ENCODE results near the gene REXO2. TPM values are rescaled to one million over a fixed set of nuclear protein-coding genes. Genes with fewer than 3 reads are reported as not detected.

Gene REXO2
- polyA plus RNA-seq (2011; rRNA removed) (310 and 401 TPM in 2 replicates), polyA minus RNA-seq (2011; rRNA and poly(A)+ RNA removed) (39.5 and 73.8 TPM in 2 replicates)

DNA sequence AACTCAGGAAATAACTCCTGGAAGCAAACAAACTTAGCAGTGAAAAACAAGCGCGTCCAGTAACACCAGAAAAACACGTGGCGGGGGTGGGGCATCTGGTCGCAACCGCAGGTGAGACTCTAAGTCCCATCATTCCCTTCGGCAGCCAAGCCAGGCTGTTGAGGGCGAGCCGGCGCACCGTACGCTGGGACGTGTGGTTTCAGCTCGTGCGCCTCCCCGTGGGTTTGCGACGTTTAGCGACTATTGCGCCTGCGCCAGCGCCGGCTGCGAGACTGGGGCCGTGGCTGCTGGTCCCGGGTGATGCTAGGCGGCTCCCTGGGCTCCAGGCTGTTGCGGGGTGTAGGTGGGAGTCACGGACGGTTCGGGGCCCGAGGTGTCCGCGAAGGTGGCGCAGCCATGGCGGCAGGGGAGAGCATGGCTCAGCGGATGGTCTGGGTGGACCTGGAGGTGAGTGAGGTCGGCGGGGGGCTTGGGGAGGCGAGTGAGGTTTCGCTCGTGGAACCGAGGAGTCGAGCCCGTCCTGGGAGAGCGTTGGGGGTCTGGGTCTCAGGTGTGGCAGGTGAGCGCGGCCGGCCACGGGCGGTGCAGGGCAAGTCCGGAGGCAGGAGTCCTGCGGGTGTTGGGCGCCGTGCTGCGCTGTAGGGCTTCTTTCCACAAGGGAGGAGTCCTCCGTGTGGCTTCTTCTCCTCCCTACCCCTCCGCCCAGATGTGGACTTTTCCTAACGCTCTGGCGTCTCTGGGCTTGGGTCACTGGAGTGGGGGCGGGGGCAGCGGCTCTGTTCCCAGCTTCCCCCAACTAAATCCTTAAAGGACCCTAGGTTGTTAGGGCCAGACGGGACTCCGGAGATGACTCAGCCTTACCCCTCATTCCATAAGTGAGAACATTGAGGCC is at the start of gene REXO2:
Gene REXO2, plus strand, starts transcription at position 239 of the 892 bp plus-strand sequence. Its CDS starts 62 bp downstream, at position 301.
- ChIA-PET CTCF (interaction anchor here (0.7 to 1.6 kb wide), 4 partner anchors 72 to 1198 kb away, joined by 3 to 5 read pairs (median 4); no protein-coding TSS in a partner anchor), POLR2A (interaction anchor here (0.6 to 1.6 kb wide), 6 partner anchors 8 to 144 kb away, joined by 3 to 6 read pairs (median 4); partner anchors contain the start of gene NNMT)
- H3K4me3 ChIP-seq (ENCODE audit: low read depth, low read length), result peak within 1 kb of the TSS; percentile 99
- H3K9me3 ChIP-seq (ENCODE audit: control insufficient read depth, insufficient read depth, low read length), result peaks cover 3% of the 10 kb centered on the region; the same call in 1 of the 2 replicates
- H3K27ac ChIP-seq (ENCODE audit: low read depth, low read length), result peak within 1 kb of the TSS; percentile 90
- TF ChIP-seq, protein P1, sequence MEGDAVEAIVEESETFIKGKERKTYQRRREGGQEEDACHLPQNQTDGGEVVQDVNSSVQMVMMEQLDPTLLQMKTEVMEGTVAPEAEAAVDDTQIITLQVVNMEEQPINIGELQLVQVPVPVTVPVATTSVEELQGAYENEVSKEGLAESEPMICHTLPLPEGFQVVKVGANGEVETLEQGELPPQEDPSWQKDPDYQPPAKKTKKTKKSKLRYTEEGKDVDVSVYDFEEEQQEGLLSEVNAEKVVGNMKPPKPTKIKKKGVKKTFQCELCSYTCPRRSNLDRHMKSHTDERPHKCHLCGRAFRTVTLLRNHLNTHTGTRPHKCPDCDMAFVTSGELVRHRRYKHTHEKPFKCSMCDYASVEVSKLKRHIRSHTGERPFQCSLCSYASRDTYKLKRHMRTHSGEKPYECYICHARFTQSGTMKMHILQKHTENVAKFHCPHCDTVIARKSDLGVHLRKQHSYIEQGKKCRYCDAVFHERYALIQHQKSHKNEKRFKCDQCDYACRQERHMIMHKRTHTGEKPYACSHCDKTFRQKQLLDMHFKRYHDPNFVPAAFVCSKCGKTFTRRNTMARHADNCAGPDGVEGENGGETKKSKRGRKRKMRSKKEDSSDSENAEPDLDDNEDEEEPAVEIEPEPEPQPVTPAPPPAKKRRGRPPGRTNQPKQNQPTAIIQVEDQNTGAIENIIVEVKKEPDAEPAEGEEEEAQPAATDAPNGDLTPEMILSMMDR (IDR thresholded peaks at IDR 0.05; ENCODE audit: low read depth, low read length), result peak; percentile 46
- peak; percentile 80 for DNase-seq (ENCODE audit: low read depth, low spot score)
- no peaks in the 10 kb centered on the region for H3K27me3 ChIP-seq (ENCODE audit: control insufficient read depth, insufficient read depth, low read length)

DNA sequence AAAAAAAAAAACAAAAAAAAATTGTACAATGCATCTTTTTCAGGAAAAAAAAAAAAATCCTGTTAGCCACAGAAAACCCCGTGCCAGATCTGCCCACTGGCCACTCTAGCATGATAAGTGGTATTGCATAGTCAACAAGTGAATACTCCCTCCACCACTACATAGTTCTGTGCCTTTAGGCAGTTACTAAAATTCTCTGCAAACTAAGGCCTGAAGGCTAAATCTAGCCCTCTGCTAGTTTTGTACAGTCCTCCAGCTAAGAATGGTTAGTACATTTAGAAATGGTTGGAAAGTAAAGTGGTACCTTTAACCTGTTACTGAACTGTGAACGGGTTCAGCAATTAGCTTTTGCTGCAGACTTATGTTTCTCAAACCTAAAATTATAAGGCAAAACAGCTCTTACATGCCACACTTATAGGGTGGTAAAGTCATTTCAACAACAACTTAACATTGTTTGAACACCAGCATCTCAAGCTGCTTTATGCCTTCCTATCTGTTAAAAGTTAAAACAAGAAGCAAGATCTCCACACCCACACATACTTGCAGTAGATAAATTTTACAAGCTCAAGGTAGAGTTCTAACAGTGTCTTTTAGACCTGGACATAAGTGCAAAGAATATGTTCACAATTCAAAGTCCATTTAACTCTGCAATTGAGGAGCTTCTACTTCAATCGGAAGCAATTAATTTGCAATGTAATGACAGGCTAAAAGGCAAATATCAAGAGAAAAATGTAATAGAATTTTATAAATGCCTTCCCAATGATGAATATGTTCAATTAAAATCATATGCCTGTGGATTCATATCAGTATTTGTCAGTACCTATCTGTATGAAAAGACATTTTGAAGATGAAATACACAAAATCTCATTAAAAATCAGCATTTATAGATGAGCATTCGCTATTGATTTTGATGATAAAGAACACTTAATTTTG is 46.3 kb upstream of the REXO2 start:
- H3K9me3 ChIP-seq (ENCODE audit: control insufficient read depth, insufficient read depth, low read length), result no peaks in the 10 kb centered on the region
- H3K4me3 ChIP-seq (ENCODE audit: low read depth, low read length), result no peak overlapping the region
- no peak overlapping the region for H3K27ac ChIP-seq (ENCODE audit: low read depth, low read length)
- ChIA-PET CTCF (interaction anchor here (0.6 to 0.7 kb wide), 3 partner anchors 44 to 474 kb away, joined by 3 to 7 read pairs (median 6); no protein-coding TSS in a partner anchor), POLR2A (interaction anchor here (1.2 kb wide), 1 partner anchor 26 kb away, joined by 3 read pairs; no protein-coding TSS in a partner anchor)
- H3K27me3 ChIP-seq (ENCODE audit: control insufficient read depth, insufficient read depth, low read length), result no peaks in the 10 kb centered on the region
- TF ChIP-seq, protein P1 (IDR thresholded peaks at IDR 0.05; ENCODE audit: low read depth, low read length), result no peak
- no peak for DNase-seq (ENCODE audit: low read depth, low spot score)

DNA sequence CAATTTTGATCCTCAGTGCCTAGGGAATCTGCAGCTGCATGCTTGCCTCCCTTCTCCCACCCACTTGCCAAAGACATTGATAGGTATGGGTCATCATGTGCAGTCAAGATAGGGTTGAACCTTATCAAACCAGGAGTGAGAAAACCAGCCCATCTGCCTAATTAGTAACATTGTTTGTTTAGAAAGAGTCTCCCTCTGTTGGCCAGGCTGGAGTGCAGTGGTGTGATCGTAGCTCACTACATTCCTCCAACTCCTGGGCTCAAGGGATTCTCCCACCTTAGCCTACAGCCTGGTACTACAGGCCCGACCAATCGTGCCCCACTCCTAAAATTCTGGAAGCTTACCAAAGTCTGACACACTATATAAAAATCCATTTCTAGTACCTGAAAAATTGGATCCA is 43.5 kb upstream of the REXO2 start:
- ChIA-PET POLR2A (no interaction called here), CTCF (interaction anchor here (1.0 to 1.3 kb wide), 2 partner anchors 11 to 27 kb away, joined by 3 to 4 read pairs; no protein-coding TSS in a partner anchor)
- no peaks in the 10 kb centered on the region for H3K27me3 ChIP-seq (ENCODE audit: control insufficient read depth, insufficient read depth, low read length)
- no peak overlapping the region for H3K27ac ChIP-seq (ENCODE audit: low read depth, low read length)
- TF ChIP-seq, protein P1 (IDR thresholded peaks at IDR 0.05; ENCODE audit: low read depth, low read length), result peak; percentile 37
- H3K4me3 ChIP-seq (ENCODE audit: low read depth, low read length), result no peak overlapping the region
- no peak for DNase-seq (ENCODE audit: low read depth, low spot score)
- no peaks in the 10 kb centered on the region for H3K9me3 ChIP-seq (ENCODE audit: control insufficient read depth, insufficient read depth, low read length)

DNA sequence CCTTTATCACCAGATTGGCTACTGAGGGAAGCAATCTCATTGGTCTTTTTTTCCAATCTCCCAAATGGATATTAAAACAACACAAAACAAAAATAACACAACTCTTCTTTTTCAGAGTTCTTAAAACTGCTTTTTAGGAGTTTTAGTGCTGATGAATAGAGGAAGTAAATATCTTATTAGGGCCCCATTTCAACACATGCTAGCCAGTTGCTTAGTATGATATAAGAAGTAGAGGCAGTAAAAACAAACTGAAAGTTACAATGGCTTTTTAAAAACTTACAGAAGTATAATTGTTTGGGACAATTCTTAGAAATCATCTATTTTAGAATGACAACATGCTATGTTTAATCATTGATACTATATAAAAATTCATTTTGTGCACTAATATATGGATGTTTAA is 42.4 kb upstream of the REXO2 start:
- POLR2A ChIA-PET, result no interaction called here
- Histone ChIP-seq H3K27ac (ENCODE audit: low read depth, low read length) (no peak overlapping the region), H3K27me3 (ENCODE audit: control insufficient read depth, insufficient read depth, low read length) (no peaks in the 10 kb centered on the region), H3K4me3 (ENCODE audit: low read depth, low read length) (no peak overlapping the region), H3K9me3 (ENCODE audit: control insufficient read depth, insufficient read depth, low read length) (no peaks in the 10 kb centered on the region)
- no peak for DNase-seq (ENCODE audit: low read depth, low spot score)
- CTCF ChIA-PET, result no interaction called here
- TF ChIP-seq, protein P1 (IDR thresholded peaks at IDR 0.05; ENCODE audit: low read depth, low read length), result no peak
